H1 (cell line): ENCODE results near the gene C5. TPM values are rescaled to one million over a fixed set of nuclear protein-coding genes. Genes with fewer than 3 reads are reported as not detected.

ENCODE experiments used
- CTCF ChIA-PET: fragments of 300-600 bp; sonication (Branson Sonifier 250); formaldehyde crosslinking; loops from one replicate; lab custom pipeline; 2021; ENCODE audit not compliant: partially characterized antibody; lab: Charles Lee
- POLR2A ChIA-PET: fragments of 300-600 bp; sonication (Branson Sonifier 250); formaldehyde crosslinking; loops from one replicate; lab custom pipeline; 2021; ENCODE audit warnings: inconsistent platforms; ENCODE audit not compliant: partially characterized antibody; lab: Charles Lee
- DNase-seq, 2 experiments: peaks; one replicate each; pipeline versions ENCODE4 v3.0.0 to v3.0.0-alpha.2; 2010 to 2022; ENCODE audit warnings: low spot score in 2 of 2, low read depth in 1 of 2, mixed read lengths in 1 of 2
- FAIRE-seq: peaks from 2 replicates; lab custom pipeline; 2011; peaks lifted over from hg19 to GRCh38; lab: Jason Lieb, UNC
- H2AFZ ChIP-seq: 2 replicates; pipeline ENCODE4 v1.8.1; 2012; ENCODE audit warnings: low read length, inconsistent platforms
- H2AK5ac ChIP-seq: 2 replicates; pipeline ENCODE4 v1.6.1; 2013; ENCODE audit warnings: low read depth, low read length
- H2BK120ac ChIP-seq: replicated peaks from 2 replicates; pipeline ENCODE3; 2013; ENCODE audit warnings: low read depth, low read length, inconsistent platforms
- H2BK12ac ChIP-seq: 2 replicates; pipeline ENCODE4 v1.6.1; 2013; ENCODE audit warnings: low read depth, low read length
- H2BK15ac ChIP-seq: 2 replicates; pipeline ENCODE4 v1.6.1; 2013; ENCODE audit warnings: low read length
- H2BK20ac ChIP-seq: 2 replicates; pipeline ENCODE4 v1.6.1; 2013; ENCODE audit warnings: low read length
- H2BK5ac ChIP-seq: 2 replicates; pipeline ENCODE4 v1.6.1; 2013; ENCODE audit warnings: low read depth, low read length
- H3K14ac ChIP-seq: 2 replicates; pipeline ENCODE4 v1.6.1; 2013; ENCODE audit warnings: inconsistent platforms; ENCODE audit not compliant: insufficient read length
- H3K18ac ChIP-seq: 2 replicates; pipeline ENCODE4 v1.6.1; 2013; ENCODE audit warnings: low read length; ENCODE audit errors: extremely low read depth
- H3K23ac ChIP-seq: 2 replicates; pipeline ENCODE4 v1.6.1; 2013; ENCODE audit warnings: inconsistent platforms; ENCODE audit not compliant: insufficient read length
- H3K23me2 ChIP-seq: 2 replicates; pipeline ENCODE4 v1.6.1; 2013; ENCODE audit warnings: low read depth, low read length
- H3K27ac ChIP-seq: 2 replicates; pipeline ENCODE4 v1.6.1; 2011; ENCODE audit warnings: low read depth, low read length, inconsistent platforms
- H3K27me3 ChIP-seq, 4 experiments: replicated peaks in 1 of 4; 1 replicate in 1 of 4; 2 replicates in 3 of 4; pipeline versions ENCODE4 v1.6.1 to v1.8.1; 2011 to 2013; ENCODE audit warnings: low read length in 3 of 4, mild to moderate bottlenecking in 3 of 4, inconsistent platforms in 2 of 4, mixed read lengths in 2 of 4, moderate library complexity in 1 of 4; ENCODE audit not compliant: control insufficient read depth in 3 of 4, insufficient read depth in 3 of 4; ENCODE audit errors: extremely low read depth in 1 of 4
- H3K36me3 ChIP-seq, 4 experiments: 2 replicates each; pipeline versions ENCODE4 v1.6.1 to v1.8.1; 2011 to 2013; ENCODE audit warnings: mild to moderate bottlenecking in 4 of 4, low read length in 3 of 4, moderate library complexity in 2 of 4, control low read depth in 1 of 4, inconsistent platforms in 1 of 4; ENCODE audit not compliant: insufficient read depth in 4 of 4, control insufficient read depth in 2 of 4
- H3K4ac ChIP-seq: replicated peaks from 2 replicates; pipeline ENCODE3; 2013; ENCODE audit warnings: low read length, low read depth, mixed read lengths, inconsistent platforms; ENCODE audit not compliant: insufficient read length
- H3K4me1 ChIP-seq, 4 experiments: replicated peaks in 1 of 4; 1 replicate in 1 of 4; 2 replicates in 3 of 4; pipeline versions ENCODE4 v1.6.1 to v1.8.1; 2011 to 2013; ENCODE audit warnings: low read length in 3 of 4, inconsistent platforms in 2 of 4, mixed read lengths in 1 of 4; ENCODE audit not compliant: insufficient read depth in 4 of 4, control insufficient read depth in 3 of 4
- H3K4me2 ChIP-seq, 2 experiments: 2 replicates each; pipeline versions ENCODE4 v1.6.1 to v1.8.1; 2011 to 2013; ENCODE audit warnings: low read depth in 2 of 2, low read length in 2 of 2, control low read depth in 1 of 2, inconsistent platforms in 1 of 2, mild to moderate bottlenecking in 1 of 2; ENCODE audit not compliant: insufficient read depth in 1 of 2
- H3K4me3 ChIP-seq, 4 experiments: fragments of 200-600, 300-600 bp in 1 of 4; sonication (generic), shearing (Covaris generic), sonication (Bioruptor Twin) in 1 of 4; 2 replicates each; pipeline versions ENCODE4 v1.5.1 to v1.8.1; 2011 to 2016; ENCODE audit warnings: low read length in 4 of 4, low read depth in 3 of 4, control low read depth in 2 of 4, inconsistent platforms in 2 of 4, mild to moderate bottlenecking in 2 of 4, mixed read lengths in 1 of 4, moderate library complexity in 1 of 4; ENCODE audit not compliant: insufficient read depth in 2 of 4; ENCODE audit errors: extremely low read depth in 1 of 4
- H3K56ac ChIP-seq: replicated peaks from 2 replicates; pipeline ENCODE3; 2013; ENCODE audit warnings: low read depth, mild to moderate bottlenecking, mixed read lengths, low read length, inconsistent platforms; ENCODE audit not compliant: insufficient read length
- H3K79me1 ChIP-seq: 2 replicates; pipeline ENCODE4 v1.6.1; 2013; ENCODE audit warnings: low read depth, low read length, control low read depth
- H3K79me2 ChIP-seq, 2 experiments: 2 replicates each; pipeline versions ENCODE4 v1.6.1 to v1.8.1; 2012 to 2013; ENCODE audit warnings: low read length in 2 of 2, mild to moderate bottlenecking in 2 of 2, inconsistent platforms in 1 of 2; ENCODE audit not compliant: insufficient read depth in 2 of 2, control insufficient read depth in 1 of 2
- H3K9ac ChIP-seq, 4 experiments: replicated peaks in 1 of 4; 1 replicate in 1 of 4; 2 replicates in 3 of 4; pipeline versions ENCODE4 v1.6.1 to v1.8.1; 2011 to 2013; ENCODE audit warnings: low read depth in 3 of 4, low read length in 3 of 4, control low read depth in 2 of 4, mild to moderate bottlenecking in 2 of 4, moderate library complexity in 2 of 4, inconsistent platforms in 1 of 4; ENCODE audit errors: extremely low read depth in 1 of 4
- H3K9me3 ChIP-seq, 2 experiments: 2 replicates each; pipeline versions ENCODE4 v1.6.1 to v1.8.1; 2012 to 2013; ENCODE audit warnings: mild to moderate bottlenecking in 2 of 2, moderate library complexity in 2 of 2, control low read depth in 1 of 2, inconsistent platforms in 1 of 2, low read depth in 1 of 2, low read length in 1 of 2, mixed read lengths in 1 of 2; ENCODE audit not compliant: insufficient read depth in 2 of 2
- H4K20me1 ChIP-seq, 2 experiments: replicated peaks in 1 of 2; 2 replicates each; pipeline versions ENCODE3 to v1.8.1; 2011 to 2013; ENCODE audit warnings: inconsistent platforms in 2 of 2, low read length in 2 of 2, mild to moderate bottlenecking in 1 of 2; ENCODE audit not compliant: insufficient read depth in 2 of 2, control insufficient read depth in 1 of 2
- H4K5ac ChIP-seq: 2 replicates; pipeline ENCODE4 v1.6.1; 2013; ENCODE audit warnings: low read length, low read depth, mixed read lengths, inconsistent platforms; ENCODE audit not compliant: insufficient read length
- H4K8ac ChIP-seq: 2 replicates; pipeline ENCODE4 v1.8.0; 2013; ENCODE audit warnings: mild to moderate bottlenecking, moderate library complexity, low read length, inconsistent platforms; ENCODE audit not compliant: insufficient read depth; ENCODE audit errors: extremely low read depth
- H4K91ac ChIP-seq: replicated peaks from 2 replicates; pipeline ENCODE3; 2013; ENCODE audit warnings: low read length, mixed read lengths, inconsistent platforms; ENCODE audit not compliant: insufficient read length
- E2F6 ChIP-seq: IDR thresholded peaks from 2 replicates; pipeline ENCODE4 v1.6.1; 2012; ENCODE audit warnings: inconsistent platforms
- KDM1A ChIP-seq: fragments of 200-600, 300-600 bp; sonication (generic); IDR thresholded peaks from 2 replicates; pipeline ENCODE4 v1.7.1; 2016; ENCODE audit warnings: mild to moderate bottlenecking, low read length, borderline replicate concordance
- WGBS, 2 experiments: shearing (Covaris generic) in 1 of 2; methylation state at CpG; one replicate each; pipeline versions ENCODE4 v1.1.6 to v1.1.7; 2013 to 2015; ENCODE audit warnings: low lambda C conversion rate in 2 of 2, mixed read lengths in 2 of 2, inconsistent platforms in 1 of 2, low coverage in 1 of 2, missing lambda C conversion rate in 1 of 2; ENCODE audit not compliant: insufficient replicate concordance in 2 of 2, insufficient coverage in 1 of 2, insufficient read length in 1 of 2; ENCODE audit errors: extremely low coverage in 1 of 2, missing lambda C conversion rate in 1 of 2; 5-methylcytosine and 5-hydroxymethylcytosine counted together
- polyA plus RNA-seq, 7 experiments: library from polyadenylated mRNA; depleted of rRNA in 3 of 7; stranded (reverse) in 5 of 7; unstranded in 2 of 7; fragments of >200 nt in 5 of 7; fragments of 200-250 nt in 2 of 7; gene quantifications; 1 replicate in 5 of 7; 2 replicates in 1 of 7; 4 replicates in 1 of 7; pipeline versions ENCODE4 v1.2.1 to v1.2.3, GENCODE V29; 2011 to 2013; ENCODE audit warnings: missing spikeins in 2 of 7, mixed read lengths in 2 of 7
- total RNA-seq: library from RNA; stranded (reverse); fragmentation: NEBNext Ultra II Directional; extraction: Animal tissue kit (Norgen Biotek cat#: 25700); gene quantifications from 2 replicates; pipeline ENCODE4 v1.2.1, GENCODE V29; 2021

C5 gene
- total and polyA plus RNA-seq, 2 of the 8 experiments (the other 6 are each of a cell fraction or from before 2014, with no cell fraction given) = 0.24 to 0.35 TPM

- Histone ChIP-seq H2BK5ac (no peak overlapping the region; the same call in 1 of the 2 replicates), H3K4me2 (peak overlapping the region; percentile 77 to 91), H2BK15ac (peak overlapping the region; percentile 32; the same call in 1 of the 2 replicates), H4K5ac (no peak overlapping the region), H2AK5ac (0 out of 2 replicates have a peak overlapping the region, but pooled peaks have one; percentile 88), H2BK120ac (no peak overlapping the region), H4K91ac (no peak overlapping the region), H3K4me3 (peak overlapping the region; percentile 51 to 81 (median 64)), H3K18ac (peak overlapping the region; percentile 85; the same call in 1 of the 2 replicates), H3K4me1 (peaks cover 0 to 23% (median 13%) of the 10 kb centered on the region in 4 experiments; a peak in 6 of 7 replicates), H3K9me3 (no peaks in the 10 kb centered on the region), H3K79me1 (no peaks in the 10 kb centered on the region), H3K27me3 (peaks cover 0 to 6% (median 2%) of the 10 kb centered on the region in 4 experiments; a peak in 1 of 7 replicates), H3K23me2 (peaks cover 3% of the 10 kb centered on the region; the same call in 1 of the 2 replicates), H2BK12ac (no peak overlapping the region), H3K4ac (no peak overlapping the region), H3K27ac (no peak overlapping the region), H2AFZ (no peak overlapping the region), H3K56ac (peak overlapping the region; percentile 59), H4K20me1 (no peaks in the 10 kb centered on the region), H3K9ac (peak overlapping the region in 1 of 4 experiments; percentile 28; a peak in 2 of 7 replicates), H3K79me2 (no peaks in the 10 kb centered on the region), H3K14ac (no peak overlapping the region), H2BK20ac (no peak overlapping the region), H3K36me3 (no peaks in the 10 kb centered on the region; a peak in 1 of 8 replicates), H4K8ac (peak overlapping the region; percentile 82), H3K23ac (no peak overlapping the region)
- FAIRE-seq (no peak), DNase-seq (no peak)
- CTCF ChIA-PET = interaction anchor here (2.1 kb wide), 1 partner anchor 59 kb away, joined by 7 read pairs; no protein-coding TSS in a partner anchor
- 51% methylated on average over 14 of the region's 14 CpGs; no CpG with 5 or more reads in 1 of the 2 experiments for WGBS, 2 experiments
- POLR2A ChIA-PET = interaction anchor here (1.3 kb wide), 1 partner anchor 11 kb away, joined by 4 read pairs; no protein-coding TSS in a partner anchor
- TF ChIP-seq KDM1A (peak; percentile 91; the same call in 1 of the 2 replicates), E2F6 (no peak)
These were observed 122.0 kb downstream of the C5 start for GRCh38 chr9:120928015-120928482.
